ENCODE results near the gene SCD5.
A peak's percentile ranks its signal among the peaks of the same experiment; 100 is the strongest.

The SCD5 gene

DNA sequence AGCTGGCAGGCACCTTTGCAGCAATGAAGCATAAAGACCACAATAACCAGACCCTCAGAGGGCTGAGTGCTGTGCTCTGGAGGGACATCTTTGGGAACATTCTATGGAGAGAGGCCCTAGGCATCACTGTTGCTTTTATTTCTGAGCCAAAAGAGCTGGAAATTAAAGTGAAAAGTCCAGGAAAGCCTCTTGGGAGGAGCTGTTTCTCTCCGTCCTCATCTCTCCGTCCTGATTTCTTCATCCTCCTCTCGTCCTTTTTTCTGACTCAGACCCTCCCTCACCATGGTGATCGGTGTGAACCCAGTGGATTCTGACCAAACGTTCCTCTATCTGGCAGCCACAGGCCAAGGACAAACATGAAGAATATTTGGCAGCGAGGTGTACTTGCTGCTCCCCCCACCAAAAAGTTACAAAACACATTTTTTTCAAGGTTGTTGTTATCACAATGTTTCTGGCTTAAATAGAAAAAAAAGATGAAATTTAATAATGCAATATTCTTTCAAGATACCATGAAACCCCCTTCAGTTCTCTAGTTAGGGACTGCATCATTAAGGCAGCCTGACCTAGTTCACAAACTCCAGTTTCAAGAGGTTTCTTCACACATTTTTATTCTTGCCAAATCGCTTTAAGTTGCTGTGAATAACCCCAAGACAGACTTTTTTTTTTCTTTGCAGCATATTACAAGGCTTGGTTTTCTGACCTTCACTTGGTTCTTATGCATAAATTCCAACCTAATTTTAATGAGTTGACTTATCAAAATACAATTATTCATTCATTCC, 80.2 kb downstream of the SCD5 start:
- no peak for DNase-seq

DNA sequence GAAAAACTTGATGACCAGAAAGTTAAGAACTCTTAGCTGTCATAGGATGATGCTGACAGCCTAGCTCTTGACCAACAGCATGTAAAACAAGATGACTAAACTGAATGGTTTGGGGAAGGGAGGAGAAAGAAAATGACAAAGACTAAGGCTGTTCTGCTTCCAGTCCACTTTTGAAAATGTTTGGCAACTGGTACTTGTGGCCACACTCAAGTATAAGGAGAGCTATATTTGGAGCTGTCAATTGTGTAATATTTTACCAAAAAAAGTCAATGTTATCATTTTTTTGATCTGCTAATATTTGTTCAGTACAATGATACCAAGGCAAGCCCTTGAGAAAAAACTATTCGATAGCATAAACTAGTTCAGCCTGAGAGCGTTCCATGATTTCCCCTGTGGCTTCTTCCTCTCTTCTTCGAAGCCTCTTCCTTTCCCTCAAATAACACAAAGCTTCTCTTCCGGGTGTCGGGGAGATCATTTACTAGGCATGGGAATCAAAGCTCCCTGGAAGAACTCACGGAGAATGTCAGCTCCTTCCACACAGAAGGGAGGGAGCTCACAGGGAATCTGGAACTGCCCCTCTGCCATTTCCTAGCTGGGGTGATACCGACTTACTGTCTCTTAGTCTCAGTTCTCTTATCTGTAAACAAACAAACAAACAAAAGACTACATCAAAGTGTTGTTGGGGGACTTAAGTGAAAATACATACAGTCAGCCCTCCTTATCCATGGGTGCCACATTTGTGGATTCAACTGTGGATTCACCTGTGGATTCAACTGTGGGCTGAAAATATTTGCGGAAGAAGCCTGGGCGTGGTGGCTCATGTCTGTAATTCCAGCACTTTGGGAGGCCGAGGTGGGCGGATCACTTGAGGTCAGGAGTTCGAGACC, 82.6 kb downstream of the SCD5 start:
- no peak for DNase-seq

DNA sequence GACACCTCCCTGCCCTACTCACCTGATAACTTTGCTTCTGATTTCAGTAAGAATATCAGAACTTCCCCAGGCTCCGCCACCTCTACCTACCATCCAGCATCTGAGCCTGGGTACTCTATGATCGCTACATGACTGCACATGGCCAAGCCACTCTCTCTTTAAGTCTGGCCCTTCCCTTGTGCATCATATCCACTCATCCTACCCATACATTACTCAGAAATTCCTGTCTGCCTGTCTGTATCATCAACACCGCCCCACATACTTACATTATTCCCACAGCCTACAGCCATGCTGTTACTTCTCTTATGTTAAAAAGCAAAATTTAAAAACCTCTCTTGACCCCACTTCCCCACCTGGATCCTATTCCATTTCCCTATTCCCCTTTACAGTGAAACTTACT, 84.7 kb downstream of the SCD5 start:
- no peak for DNase-seq

DNA sequence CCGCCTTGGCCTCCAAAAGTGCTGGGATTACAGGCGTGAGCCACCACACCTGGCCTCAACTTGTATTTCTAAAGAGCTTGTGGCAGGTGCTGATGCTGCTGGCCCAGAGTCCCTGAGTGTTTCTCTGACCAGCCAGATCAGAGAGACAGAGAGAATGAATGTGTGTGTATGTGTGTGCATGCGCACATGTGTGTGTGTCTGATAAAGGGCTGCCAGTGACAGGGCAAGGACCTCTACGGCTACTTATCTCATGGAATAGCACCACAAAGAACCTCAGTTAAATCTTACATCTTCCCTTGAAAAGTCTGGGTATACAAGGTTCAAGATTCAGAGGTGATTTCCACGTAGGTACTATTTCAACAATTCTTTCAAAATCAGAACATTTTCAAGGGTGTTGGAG, 86.0 kb downstream of the SCD5 start:
- no peak for DNase-seq

DNA sequence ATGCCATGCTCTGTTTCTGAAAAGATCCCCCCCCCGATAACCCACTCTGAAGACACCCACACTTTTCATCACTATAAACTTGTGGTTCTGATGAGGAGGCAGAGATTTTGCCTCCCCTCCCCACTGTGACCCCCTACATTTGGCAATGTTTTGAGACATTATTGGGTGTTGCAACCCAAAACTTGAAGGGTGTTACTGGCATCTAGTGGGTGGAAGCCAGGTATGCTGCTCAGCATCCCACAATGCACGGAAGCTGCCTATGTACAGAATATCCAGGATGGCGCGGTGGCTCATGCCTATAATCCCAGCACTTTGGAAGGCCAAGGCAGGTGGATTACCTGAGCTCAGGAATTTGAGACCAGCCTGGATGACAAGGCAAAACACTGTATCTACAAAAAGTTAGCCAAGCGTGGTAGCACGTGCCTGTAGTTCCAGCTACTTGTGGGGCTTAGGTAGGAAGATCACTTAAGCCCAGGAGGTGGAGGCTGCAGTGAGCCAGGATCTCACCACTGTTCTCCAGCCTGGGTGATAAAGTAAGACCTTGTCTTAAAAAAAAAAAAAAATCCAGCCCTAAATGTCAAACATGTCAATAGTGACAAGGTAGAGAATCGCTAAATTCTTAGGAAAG, 87.3 kb downstream of the SCD5 start:
- DNase-seq: no peak

DNA sequence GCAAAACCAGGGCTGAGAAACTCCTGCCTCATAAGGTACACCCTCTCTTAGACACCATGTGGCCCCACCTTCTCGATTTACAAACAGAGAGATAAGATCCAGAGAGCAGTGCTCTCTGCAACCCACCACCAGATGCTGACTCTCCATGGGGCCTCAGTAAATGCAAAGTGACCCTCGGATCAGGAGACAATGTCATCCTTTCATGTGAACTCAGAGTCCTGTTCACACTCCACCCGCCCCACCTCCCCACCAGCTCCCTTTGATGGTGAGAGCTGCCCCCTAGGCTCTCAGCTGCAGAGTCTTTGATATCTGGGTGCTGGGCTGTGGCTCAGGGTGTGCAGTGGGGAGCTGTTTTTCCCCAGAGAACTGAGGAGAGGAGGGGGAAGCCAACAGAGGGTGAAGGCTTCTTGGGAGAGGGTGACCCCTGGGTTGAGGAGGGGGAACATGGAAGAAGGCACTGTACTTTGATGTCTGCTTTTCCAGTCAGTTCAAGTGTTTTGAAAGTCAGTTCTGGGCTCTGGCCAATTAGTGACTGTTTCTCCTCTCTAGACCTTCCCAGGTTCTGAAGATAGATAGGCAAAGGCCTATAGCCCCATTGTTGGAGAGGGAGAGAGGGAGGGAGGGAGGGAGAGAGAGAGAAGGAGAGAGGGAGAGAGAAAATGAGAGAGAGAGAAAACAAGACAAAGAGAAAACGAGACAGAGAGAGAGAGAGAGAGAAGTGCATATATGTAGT, 88.2 kb downstream of the SCD5 start:
- DNase-seq: no peak

DNA sequence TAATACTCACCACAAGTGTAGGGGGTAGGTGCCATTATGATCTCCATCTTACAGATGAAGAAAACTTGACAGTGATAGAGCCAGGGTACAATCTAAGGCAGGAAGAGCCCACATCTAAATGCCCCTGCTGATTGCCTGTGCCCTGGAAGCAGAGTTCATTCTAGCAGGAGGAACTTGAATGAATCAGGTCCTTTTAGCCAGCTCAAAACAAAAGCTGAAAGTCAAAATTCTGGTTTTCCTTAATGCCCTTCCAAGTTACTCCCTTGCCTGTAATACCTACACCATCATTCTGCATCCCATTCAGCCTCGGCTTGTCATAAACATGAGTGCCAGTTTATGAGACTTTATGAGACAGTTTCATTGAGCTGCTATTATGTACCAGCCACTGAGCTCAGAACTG, 89.6 kb downstream of the SCD5 start:
- no peak for DNase-seq

DNA sequence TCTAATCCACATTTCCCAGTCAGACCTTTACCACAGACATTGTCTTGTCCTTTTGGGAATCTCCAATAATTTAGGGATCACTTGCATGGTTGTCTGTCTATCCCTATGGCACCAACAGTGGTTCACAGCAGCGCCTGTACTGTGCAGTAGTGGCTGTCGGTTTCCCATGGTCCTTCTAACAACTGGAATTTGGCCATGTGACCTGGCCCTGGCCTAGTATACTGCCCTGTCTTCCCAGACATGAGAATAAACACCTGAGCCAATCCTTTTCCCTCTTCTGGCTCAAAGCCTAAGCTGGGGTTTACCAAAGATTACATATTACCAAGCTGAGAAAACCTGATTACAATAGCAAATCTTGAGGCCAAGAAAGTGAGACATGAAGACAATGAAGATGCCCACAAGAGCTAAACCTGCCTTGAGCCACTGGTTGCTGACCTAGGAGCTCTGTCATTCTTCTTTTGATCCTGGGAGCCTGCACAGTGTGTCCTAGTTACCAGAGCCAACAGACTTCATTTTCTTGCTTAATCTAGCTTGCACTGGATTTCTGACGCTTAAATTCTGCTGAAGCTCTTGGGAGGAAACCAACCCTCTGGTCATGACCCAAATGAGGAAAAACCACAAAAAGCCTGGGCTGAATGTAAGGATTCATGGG, 92.1 kb downstream of the SCD5 start:
- no peak for DNase-seq

DNA sequence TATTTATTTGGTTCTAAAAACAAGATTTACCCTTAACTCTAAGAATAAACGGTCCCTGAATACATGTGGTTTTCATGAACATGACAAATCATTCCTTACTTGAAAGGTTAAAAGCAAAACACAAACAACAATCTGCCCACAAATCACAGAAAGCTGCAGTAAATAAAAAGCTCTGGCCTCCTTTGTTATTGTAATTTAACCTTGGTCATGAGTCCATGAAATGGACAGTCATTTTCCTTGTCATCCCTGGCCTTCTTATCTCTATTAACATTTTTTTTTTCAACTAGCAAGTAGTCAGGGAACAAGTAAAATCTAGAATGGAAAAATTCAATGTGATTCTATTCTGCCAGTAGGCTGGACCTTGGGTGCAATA, 92.7 kb downstream of the SCD5 start:
- DNase-seq: no peak

DNA sequence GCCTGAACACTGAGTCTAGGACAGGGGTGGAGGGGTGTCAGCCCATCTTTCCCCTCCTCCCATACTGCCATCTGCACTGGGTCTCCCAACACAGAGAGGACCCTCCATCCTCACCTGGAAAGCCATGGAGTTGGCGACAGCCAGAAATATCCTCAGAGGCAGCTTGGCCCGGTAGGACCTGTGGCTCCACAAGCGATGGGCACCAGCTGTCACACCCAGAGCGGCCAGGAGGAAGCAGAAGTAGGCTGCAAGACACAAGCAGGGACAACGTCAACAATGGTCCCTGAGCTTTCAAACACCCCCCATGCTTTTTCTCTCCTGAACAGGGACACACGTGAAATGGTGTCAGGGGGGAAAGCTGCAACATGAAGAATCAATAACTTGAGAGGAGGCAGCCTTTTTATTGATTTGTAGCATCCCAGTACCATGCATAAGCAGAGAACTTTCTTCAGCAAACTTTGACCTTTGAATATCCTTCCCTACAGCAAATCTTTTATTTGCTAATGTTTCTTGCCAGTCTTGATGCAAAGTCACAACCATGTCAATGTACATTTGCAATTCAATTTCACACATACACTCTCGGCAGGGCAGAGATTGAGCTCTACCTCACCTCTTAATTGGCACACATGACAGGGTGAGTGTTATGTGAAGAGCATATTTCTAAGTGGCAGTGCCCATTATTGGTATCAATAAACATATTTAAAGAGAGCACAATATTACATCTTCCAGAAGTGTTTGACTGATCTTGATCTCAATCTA, 93.2 kb downstream of the SCD5 start:
- no peak for DNase-seq

DNA sequence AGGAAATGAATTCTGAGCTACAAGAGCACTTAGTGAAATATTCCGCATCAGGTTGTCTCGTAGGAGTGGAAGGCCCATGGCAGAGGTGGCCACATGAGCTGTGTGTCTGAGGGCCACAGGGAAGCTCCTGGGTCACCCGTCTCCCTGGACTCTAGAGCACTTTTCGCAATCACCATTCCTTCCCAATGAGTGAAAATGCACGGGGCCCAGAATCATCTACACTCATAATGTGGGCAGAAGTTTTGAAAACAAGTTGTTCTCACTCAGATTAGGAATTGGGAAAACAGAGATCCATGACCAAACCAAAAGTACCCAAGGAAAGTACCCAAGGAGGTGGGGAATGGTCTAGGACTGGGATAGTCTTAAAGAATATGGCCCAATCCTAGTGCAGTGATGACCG, 94.4 kb downstream of the SCD5 start:
- no peak for DNase-seq

DNA sequence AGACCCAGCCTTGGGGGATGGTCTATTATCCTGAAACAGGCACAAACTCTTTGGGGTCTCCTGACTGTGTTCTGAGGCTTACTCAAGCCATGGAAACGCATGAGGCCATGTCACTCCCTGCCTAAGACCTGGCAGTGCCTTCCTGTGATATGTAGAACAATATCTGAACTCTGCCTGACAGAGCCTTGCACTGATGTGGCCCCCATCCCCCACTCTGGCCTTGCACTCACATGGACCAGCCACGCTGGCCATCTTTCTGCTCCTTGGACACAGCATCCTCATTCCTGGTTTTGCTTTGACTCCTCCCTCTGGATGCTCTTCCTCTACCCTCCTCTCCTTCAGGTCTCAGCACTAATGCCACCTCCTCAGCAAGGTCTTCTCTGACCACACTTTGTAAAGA, 100.2 kb downstream of the SCD5 start:
- DNase-seq: no peak

DNA sequence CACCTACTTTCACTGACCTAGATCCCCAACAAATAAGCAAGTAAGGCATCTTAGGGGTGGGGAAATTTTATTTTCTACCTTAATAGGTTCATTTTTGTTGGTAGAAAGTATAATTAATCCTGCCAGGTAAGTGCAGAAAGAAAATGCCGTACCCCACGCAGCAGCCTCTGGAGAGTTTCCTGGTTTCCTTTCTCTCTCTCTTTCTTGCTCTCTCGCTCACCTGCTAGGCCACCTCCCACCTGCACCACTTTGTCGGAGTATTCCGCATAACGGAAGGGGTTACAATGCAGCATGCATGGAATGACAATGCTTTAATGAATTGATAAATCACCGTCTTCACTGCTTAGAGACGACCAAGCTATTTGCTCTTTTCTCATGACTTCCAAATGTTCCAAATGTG, 101.0 kb downstream of the SCD5 start:
- DNase-seq: no peak

DNA sequence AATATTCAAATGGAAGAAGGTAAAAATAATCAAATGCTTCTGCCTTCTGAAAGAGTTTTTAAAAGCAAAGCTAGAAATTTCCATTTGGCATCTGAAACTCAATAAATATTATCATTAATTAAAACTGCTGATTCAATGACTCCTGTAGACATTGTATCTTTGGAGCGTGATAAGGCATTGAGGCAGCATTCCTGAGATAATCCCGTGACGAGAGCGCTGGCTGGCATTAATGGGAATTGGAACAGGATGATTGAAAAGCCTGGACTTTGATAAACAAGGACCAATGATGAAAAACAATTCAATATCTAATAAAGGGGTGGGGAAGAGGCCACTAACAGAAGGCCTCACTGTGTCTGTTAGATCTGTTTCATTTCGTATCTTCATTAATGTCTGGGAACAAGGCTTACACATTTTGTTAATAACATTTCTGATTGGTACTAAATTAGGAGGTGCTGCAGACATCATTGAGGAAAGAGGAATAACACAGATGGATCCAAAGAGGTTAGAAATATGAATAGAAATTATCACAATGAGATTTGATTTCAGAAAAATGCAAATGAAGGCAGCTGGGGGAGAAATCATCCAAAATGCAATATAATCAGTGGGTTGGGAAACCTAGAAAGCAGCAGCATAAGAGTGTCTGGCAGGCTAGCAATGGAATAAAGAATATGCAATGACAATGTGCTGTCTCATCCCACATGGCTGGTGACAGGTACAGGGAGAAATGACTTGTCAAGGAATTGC, 102.3 kb downstream of the SCD5 start:
- DNase-seq: no peak

DNA sequence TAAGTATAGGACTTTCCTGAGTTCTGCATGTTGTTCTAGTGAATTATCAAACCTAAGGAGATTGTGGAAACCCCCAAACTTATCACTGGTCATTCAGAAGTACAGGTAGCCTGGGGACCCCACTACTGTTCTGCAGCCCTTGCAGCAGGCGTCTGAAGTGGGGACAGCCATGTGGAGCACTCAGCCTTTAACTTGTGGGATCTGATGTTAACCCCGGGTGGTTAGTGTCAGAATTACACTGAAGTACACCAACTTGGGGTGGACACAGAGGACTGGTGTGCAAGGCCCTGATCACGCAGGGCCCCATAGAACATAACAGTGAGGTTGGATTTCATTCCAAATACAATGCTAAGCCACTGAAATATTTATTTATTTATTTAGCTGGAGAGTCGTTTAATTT, 103.7 kb downstream of the SCD5 start:
- DNase-seq: no peak

DNA sequence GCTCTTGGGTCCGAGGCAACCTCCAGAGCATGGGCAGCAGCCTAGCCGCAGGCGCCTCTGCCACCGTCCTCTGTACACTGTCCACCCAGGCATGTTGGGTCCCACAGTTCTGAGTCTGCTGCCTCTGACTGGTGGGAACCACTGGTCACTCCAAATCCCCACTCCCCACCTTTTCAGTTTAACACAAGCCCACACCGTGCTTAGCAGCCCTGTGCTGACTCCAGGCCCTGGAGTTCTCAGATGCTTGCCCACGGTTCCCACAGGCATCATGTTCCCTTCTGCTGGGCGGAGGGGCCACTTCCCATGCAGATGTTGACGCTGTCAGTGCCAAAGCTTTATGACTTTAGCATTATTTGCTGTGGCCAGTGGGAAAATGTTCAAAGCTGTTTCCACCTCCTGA, 104.5 kb downstream of the SCD5 start:
- DNase-seq: no peak

DNA sequence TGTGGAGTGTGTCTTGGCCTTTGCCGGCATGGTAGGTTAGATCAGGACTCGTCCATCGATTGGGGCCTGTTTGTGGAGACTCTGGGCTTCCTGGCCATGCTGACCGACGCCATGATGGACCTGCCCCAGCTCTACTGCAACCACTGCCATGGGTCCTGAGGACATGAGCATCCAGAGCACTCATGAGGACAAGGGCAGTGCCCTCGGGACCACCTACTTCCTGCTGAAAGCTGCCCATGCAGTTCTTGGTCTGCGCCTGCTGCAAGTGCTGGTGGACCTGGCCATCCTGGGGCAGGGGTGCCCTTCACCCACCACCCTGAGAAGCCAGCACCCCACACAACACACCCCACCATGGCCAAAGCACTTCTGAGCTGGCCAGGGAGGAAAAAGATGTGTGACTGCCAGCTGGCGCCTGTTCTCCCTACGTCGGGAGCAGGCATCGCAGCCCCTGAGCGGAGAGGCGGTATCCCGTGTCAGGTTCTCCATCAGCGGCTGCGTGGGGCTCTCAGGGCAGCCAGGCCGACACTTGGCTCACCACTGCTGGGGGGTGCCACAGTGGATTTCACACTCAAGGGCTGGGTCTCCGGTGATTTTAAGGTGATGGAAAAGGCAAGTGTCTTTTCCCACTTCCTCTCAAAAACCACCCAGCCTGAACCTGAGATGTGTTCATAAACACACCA, 106.4 kb downstream of the SCD5 start:
- DNase-seq: no peak

DNA sequence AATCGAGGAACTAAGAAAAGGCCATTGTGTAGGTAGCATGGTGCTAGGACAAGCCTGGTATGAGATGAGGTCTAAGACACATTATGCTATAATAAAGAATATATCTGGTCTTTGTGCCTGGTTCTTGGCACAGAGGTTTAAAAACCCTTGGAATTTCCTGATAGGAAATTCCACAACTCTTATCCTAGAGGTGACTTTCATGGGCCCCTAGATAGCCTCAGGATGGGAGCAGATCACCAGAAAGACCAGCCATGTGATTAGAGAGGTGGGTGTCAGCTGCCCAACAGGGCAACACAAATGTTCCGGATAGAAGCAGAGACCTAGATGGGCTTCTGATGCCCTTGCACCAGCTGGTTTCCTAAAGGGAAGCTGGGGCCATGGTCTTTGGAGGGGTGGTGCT, 107.2 kb downstream of the SCD5 start:
- DNase-seq: no peak

DNA sequence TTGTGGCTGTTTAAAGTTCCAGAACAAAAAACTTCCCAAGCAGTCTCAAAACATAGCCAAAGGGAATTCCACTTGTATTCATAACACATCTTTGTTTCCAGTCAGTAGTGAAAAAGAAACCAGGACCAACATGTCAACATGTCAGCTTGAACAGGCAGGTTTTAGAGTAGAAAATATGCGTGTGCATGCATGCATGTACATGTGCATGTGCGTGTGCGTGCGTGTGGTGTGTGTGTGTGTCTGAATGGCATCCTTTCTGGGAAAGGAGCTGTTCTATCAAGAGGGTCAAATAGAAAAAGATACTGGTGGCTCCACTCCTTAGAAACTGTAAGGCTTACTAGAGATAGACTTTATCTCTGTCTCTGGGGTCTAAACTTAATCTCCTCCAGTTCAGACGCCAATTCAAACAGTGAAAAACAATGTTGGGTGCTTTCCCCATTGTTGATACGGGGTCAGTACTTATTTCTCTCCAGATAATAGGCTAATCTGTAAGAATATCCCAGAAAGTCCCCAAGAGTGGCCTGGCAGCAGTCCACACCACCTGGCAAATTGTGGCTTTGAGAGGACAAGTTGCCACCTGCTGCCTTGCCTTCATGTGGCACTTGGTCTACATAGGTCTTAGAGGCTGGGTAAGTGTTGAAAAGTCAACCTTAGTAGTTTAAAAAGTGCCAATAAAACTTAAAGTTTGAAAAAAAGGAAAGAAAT, 110.4 kb downstream of the SCD5 start:
- peak; percentile 19 for DNase-seq

DNA sequence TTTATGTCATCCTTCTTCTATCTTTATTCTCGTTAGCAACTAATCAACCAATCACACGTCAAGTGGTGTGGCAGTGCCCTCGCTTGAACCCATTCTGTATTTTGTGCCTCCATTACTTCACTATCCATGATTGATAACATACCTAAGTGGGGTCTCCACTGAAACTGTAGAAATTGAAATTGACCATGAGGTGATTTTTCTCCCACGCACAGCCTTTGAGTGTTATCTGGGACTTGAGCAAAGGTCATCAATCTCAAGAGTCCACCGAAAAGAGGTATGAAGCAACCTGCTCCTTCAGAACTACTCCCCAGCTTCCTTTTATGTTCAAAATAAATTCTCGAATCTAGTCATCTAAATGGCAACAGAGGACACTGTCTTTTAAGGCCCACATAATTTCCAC, 111.1 kb downstream of the SCD5 start:
- no peak for DNase-seq
